HepG2 (cell line): Measurements from ENCODE around the gene ARL4D. TPM values are rescaled to one million over a fixed set of nuclear protein-coding genes. Genes with fewer than 3 reads are reported as not detected.

Experiments
- HNF4G ChIP-seq, 2 experiments: sonication (generic) in 1 of 2; formaldehyde crosslinking in 1 of 2; IDR thresholded peaks; 2 replicates each; pipeline versions ENCODE4 v1.4.0 to v1.6.1; 2011 to 2020; ENCODE audit warnings: borderline replicate concordance in 2 of 2, low read depth in 2 of 2, mild to moderate bottlenecking in 2 of 2, low read length in 1 of 2, missing genetic modification reagents in 1 of 2, moderate library complexity in 1 of 2
- MATR3 ChIP-seq: sonication (generic); formaldehyde crosslinking; IDR thresholded peaks from 2 replicates; pipeline ENCODE4 v1.4.0; 2020; ENCODE audit warnings: missing genetic modification reagents
- MBNL3 ChIP-seq: fragments of 250-450 bp; sonication (Bioruptor Pico); conservative IDR thresholded peaks from 2 replicates; pipeline ENCODE4 v1.8.0; 2022; ENCODE audit warnings: mild to moderate bottlenecking, inconsistent platforms
- MTF2 ChIP-seq: sonication (generic); formaldehyde crosslinking; IDR thresholded peaks from 2 replicates; pipeline ENCODE4 v1.5.0; 2020; ENCODE audit warnings: missing genetic modification reagents, borderline replicate concordance
- NCOA5 ChIP-seq: sonication (generic); formaldehyde crosslinking; IDR thresholded peaks from 2 replicates; pipeline ENCODE4 v1.4.0; 2020; ENCODE audit warnings: missing genetic modification reagents
- PATZ1 ChIP-seq: sonication (generic); formaldehyde crosslinking; IDR thresholded peaks from 2 replicates; pipeline ENCODE4 v1.4.0; 2020; ENCODE audit warnings: missing genetic modification reagents
- SIN3B ChIP-seq: fragments of 150-350 bp; IDR thresholded peaks from 2 replicates; pipeline ENCODE4 v1.6.1; 2014; ENCODE audit warnings: low read length
- SMAD1 ChIP-seq: sonication (generic); formaldehyde crosslinking; IDR thresholded peaks from 2 replicates; pipeline ENCODE4 v1.4.0; 2020; ENCODE audit warnings: missing genetic modification reagents, low read depth, mild to moderate bottlenecking, borderline replicate concordance
- SNAPC2 ChIP-seq: sonication (generic); formaldehyde crosslinking; IDR thresholded peaks from 2 replicates; pipeline ENCODE4 v1.8.1; 2022; ENCODE audit warnings: mild to moderate bottlenecking, missing genetic modification reagents
- SUZ12 ChIP-seq: fragments of 150-350 bp; IDR thresholded peaks from 2 replicates; pipeline ENCODE4 v1.6.1; 2014; ENCODE audit warnings: low read depth, low read length
- ZBTB38 ChIP-seq: sonication (generic); formaldehyde crosslinking; IDR thresholded peaks from 2 replicates; pipeline ENCODE4 v1.5.1; 2020; ENCODE audit warnings: mild to moderate bottlenecking, missing genetic modification reagents
- ZNF543 ChIP-seq: sonication (generic); formaldehyde crosslinking; IDR thresholded peaks from 2 replicates; pipeline ENCODE4 v1.4.0; 2020; ENCODE audit warnings: mild to moderate bottlenecking, missing genetic modification reagents
- ZNF597 ChIP-seq: sonication (generic); formaldehyde crosslinking; IDR thresholded peaks from 2 replicates; pipeline ENCODE4 v1.5.0; 2020; ENCODE audit warnings: missing genetic modification reagents
- ZNF770 ChIP-seq: sonication (generic); formaldehyde crosslinking; IDR thresholded peaks from 2 replicates; pipeline ENCODE4 v1.5.0; 2020; ENCODE audit warnings: mild to moderate bottlenecking, missing genetic modification reagents
- ZNF850 ChIP-seq: sonication (generic); formaldehyde crosslinking; conservative IDR thresholded peaks from 2 replicates; pipeline ENCODE4 v1.9.0; 2021; ENCODE audit warnings: mild to moderate bottlenecking, missing genetic modification reagents
- polyA plus RNA-seq, 8 experiments: library from polyadenylated mRNA; depleted of rRNA in 3 of 8; stranded (reverse) in 7 of 8; unstranded in 1 of 8; fragments of >200 nt; fragmentation: Illumina TruSeq in 4 of 8; extraction: Trizol in 4 of 8; gene quantifications; 2 replicates each; pipeline versions ENCODE4 v1.2.1 to v1.2.3, GENCODE V29; 2011 to 2016; ENCODE audit warnings: low read depth in 4 of 8, missing spikeins in 1 of 8, mixed read lengths in 1 of 8; ENCODE audit not compliant: insufficient read depth in 1 of 8
- total RNA-seq, 5 experiments: library from RNA; depleted of rRNA; stranded (reverse); fragments of >200 nt; fragmentation: Illumina TruSeq; extraction: Trizol; gene quantifications; 2 replicates each; pipeline ENCODE4 v1.2.3, GENCODE V29; 2016; ENCODE audit warnings: low read depth in 1 of 5
- TF ChIP-seq, protein P1 (sequence below): sonication (generic); formaldehyde crosslinking; IDR thresholded peaks from 2 replicates; pipeline ENCODE4 v1.5.0; 2020; ENCODE audit warnings: mild to moderate bottlenecking, missing genetic modification reagents
- TF ChIP-seq, protein P2 (sequence below): IDR thresholded peaks from 2 replicates; pipeline ENCODE4 v1.6.1; 2016; ENCODE audit warnings: control low read depth
- TF ChIP-seq, protein P3 (sequence below): sonication (generic); formaldehyde crosslinking; IDR thresholded peaks from 2 replicates; pipeline ENCODE4 v1.4.0; 2020; ENCODE audit warnings: missing genetic modification reagents, borderline replicate concordance

ARL4D gene
- total and polyA plus RNA-seq, 2 of the 13 experiments (the other 11 are each of a cell fraction or from before 2014, with no cell fraction given): 9.0 to 25.9 TPM

- TF ChIP-seq, protein P1, sequence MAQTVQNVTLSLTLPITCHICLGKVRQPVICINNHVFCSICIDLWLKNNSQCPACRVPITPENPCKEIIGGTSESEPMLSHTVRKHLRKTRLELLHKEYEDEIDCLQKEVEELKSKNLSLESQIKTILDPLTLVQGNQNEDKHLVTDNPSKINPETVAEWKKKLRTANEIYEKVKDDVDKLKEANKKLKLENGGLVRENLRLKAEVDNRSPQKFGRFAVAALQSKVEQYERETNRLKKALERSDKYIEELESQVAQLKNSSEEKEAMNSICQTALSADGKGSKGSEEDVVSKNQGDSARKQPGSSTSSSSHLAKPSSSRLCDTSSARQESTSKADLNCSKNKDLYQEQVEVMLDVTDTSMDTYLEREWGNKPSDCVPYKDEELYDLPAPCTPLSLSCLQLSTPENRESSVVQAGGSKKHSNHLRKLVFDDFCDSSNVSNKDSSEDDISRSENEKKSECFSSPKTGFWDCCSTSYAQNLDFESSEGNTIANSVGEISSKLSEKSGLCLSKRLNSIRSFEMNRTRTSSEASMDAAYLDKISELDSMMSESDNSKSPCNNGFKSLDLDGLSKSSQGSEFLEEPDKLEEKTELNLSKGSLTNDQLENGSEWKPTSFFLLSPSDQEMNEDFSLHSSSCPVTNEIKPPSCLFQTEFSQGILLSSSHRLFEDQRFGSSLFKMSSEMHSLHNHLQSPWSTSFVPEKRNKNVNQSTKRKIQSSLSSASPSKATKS (CRISPR knock-in tag): no peak
- TF ChIP-seq ZNF543 (peak; percentile 52; the same call in 1 of the 2 replicates), SMAD1 (CRISPR knock-in tag) (0 out of 2 replicates have a peak, but pooled peaks have one; percentile 20), SIN3B (no peak), MATR3 (CRISPR knock-in tag) (no peak), ZBTB38 (CRISPR knock-in tag) (no peak; the same call in none of the 2 replicates), SUZ12 (no peak), ZNF850 (CRISPR knock-in tag) (no peak), HNF4G (IDR thresholded peaks at IDR 0.05; ENCODE audit: borderline replicate concordance, low read depth, low read length) (no peak), HNF4G (CRISPR knock-in tag; IDR thresholded peaks at IDR 0.05; ENCODE audit: borderline replicate concordance, low read depth) (no peak), MBNL3 (CRISPR knock-in tag) (no peak), SNAPC2 (peak; percentile 93), NCOA5 (CRISPR knock-in tag) (no peak), ZNF770 (CRISPR knock-in tag) (no peak), PATZ1 (CRISPR knock-in tag) (no peak), ZNF597 (CRISPR knock-in tag) (no peak), MTF2 (CRISPR knock-in tag) (no peak)
- TF ChIP-seq, protein P2, sequence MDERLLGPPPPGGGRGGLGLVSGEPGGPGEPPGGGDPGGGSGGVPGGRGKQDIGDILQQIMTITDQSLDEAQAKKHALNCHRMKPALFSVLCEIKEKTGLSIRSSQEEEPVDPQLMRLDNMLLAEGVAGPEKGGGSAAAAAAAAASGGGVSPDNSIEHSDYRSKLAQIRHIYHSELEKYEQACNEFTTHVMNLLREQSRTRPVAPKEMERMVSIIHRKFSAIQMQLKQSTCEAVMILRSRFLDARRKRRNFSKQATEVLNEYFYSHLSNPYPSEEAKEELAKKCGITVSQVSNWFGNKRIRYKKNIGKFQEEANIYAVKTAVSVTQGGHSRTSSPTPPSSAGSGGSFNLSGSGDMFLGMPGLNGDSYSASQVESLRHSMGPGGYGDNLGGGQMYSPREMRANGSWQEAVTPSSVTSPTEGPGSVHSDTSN: no peak
- TF ChIP-seq, protein P3, sequence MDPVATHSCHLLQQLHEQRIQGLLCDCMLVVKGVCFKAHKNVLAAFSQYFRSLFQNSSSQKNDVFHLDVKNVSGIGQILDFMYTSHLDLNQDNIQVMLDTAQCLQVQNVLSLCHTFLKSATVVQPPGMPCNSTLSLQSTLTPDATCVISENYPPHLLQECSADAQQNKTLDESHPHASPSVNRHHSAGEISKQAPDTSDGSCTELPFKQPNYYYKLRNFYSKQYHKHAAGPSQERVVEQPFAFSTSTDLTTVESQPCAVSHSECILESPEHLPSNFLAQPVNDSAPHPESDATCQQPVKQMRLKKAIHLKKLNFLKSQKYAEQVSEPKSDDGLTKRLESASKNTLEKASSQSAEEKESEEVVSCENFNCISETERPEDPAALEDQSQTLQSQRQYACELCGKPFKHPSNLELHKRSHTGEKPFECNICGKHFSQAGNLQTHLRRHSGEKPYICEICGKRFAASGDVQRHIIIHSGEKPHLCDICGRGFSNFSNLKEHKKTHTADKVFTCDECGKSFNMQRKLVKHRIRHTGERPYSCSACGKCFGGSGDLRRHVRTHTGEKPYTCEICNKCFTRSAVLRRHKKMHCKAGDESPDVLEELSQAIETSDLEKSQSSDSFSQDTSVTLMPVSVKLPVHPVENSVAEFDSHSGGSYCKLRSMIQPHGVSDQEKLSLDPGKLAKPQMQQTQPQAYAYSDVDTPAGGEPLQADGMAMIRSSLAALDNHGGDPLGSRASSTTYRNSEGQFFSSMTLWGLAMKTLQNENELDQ (CRISPR knock-in tag): no peak
Observed at GRCh38 chr17:43388359-43389045, 10.3 kb upstream of the ARL4D start (continued).
